HG02938 (cell line): Measurements from ENCODE around the gene CFAP100.

ENCODE experiments used
- ATAC-seq: cut with Tn5 transposase; IDR thresholded peaks from one replicate; pipeline ENCODE4 v1.9.1; 2021; ENCODE audit warnings: mild to moderate bottlenecking, moderate library complexity; ENCODE audit not compliant: unreplicated experiment

Gene CFAP100

DNA sequence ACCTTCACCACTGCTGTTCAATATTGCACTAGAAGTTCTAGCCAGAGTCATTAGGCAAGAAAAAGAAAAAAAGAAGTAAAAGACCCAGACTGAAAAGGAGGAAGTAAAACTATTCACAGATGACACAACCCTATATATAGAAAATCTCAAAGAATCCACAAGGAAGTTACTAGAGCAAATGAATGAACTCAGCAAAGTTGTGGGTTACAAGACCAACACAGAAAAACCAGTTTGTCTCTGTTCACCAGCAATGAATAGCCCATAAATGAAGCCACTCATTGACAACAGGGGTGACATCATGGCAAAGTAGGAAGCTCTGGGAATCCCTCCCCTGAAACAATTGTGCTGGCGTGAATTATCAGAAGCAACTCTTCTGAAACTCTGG lies 4.6 kb downstream of the CFAP100 start:
- no peak for ATAC-seq

DNA sequence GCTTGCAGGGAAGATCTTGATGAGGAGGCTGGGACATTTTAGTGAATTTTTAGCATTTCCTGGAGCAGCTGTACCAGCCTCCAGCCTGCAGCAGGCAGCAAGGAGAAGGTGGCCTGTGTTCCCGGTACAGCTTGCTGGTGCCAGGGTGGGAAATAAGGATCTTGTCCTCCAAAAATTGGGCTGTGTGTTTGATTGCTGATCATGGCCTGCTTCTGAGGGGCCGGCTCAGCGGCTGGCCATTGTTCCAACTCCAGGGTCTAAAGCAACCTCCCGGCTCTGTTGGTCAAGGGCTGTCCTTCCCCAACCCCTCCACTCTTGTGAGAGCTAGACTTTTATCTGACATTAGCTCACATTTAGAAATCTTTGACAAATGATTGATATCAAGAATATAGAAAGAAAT lies 5.0 kb downstream of the CFAP100 start:
- ATAC-seq, result no peak

- no peak for ATAC-seq
These were observed 7.0 kb downstream of the CFAP100 start for GRCh38 chr3:126401611-126402160.

DNA sequence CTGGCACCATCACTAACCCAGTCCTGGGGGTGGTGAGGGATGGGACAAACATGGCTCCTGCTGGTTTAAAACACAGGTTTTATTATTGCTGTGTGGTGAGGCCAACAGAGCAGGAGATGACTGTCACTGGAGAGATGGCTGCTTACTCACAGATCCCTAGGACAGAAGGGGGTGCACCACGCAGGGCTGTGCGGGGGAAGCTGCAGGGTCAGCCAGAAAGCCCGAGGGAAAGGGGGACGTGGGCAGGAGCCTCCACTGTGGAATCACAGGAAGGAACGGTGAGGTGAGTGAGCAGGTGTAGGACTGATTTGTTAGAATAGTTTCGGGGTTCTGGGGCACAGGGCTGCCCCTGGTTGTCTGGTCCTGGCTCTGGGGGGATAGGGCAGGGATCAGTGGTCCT lies 7.5 kb downstream of the CFAP100 start:
- ATAC-seq, result no peak

- no peak for ATAC-seq
These were observed 8.1 kb downstream of the CFAP100 start for GRCh38 chr3:126402666-126403302.

GRCh38 chr3:126406389-126407296 lies 11.9 kb downstream of the CFAP100 start:
- no peak for ATAC-seq

GRCh38 chr3:126407412-126408044 lies 12.8 kb downstream of the CFAP100 start:
- ATAC-seq, result no peak

DNA sequence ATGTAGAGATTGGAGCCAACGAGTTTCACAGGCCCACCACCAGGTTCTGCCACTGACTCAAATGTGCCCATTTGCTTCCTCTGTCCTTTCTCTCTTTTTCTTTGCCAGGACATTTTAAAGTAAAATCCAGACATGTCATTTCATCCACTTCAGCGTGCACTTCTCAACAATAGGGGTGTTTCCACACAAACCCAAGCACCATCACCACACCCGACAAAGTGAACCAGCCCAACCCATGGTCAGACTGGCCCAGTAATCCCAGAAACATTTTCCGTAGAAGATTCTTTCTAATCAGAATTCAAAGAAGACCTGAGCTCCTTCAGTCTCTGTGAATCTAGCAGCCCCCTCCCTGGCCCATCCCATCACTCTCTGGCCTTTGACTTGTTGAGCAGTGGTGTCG lies 13.4 kb downstream of the CFAP100 start:
- no peak for ATAC-seq

DNA sequence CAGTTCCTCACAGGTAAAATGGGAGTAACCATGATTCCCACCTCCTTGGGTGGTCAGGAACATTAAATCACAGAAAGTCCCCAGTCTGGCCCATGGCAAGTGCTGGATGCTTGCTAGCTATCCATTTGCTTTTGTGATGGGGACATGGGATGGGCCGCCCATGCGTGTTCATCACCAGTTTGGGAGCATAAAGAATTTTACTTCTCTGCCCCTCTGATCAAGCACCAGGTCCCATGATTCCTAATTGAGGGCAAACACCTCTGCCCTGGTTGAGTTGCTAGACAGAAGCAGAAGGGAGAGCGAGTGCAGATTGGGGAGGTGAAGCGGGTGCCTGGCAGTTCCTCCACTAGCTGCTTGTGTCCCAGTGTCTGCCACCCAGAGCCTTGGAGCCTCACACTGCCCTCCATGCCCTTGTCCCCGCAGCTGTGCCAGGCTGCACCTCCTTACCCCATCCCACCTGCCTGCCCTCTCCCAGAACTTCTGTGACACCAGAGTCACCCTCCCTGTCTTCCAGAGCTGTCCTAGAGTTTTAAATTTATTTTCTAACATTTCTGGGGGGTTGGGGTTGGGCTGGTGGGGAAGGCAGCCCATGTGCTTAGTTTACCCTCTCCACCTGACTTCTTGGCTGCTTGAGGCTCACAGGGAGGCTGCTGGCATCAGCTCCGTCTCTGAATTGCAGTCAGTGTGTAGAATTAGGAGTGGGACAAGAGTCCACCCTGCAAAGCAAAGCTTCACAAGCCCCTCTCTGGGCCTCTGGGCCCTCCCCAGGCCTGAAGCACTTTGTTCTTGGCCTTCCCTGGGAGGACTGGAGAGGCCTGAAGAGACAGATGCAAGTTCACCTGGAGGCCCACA lies 18.4 kb downstream of the CFAP100 start:
- ATAC-seq, result no peak

- ATAC-seq, result no peak
These were observed 19.0 kb downstream of the CFAP100 start for GRCh38 chr3:126413693-126414080.

DNA sequence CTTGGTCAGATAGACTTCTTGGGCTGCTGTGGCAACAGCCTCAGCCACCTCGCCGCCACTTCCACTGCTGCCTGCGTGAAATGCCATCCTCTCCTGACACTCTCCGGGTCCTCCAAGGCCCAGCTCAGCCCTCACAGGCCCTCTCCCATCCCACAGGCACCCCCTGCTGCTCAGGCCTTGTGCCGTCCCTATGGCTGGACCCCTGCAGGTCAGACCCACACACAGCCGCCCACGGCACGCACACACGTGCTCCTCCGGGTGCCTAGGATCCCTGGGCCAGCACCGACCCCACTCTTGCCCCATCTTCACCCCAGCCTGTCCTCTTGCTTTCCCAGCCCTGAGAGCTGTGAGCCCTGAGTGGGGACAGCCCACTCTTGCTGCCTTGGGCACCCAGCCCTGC lies 19.7 kb downstream of the CFAP100 start:
- no peak for ATAC-seq

DNA sequence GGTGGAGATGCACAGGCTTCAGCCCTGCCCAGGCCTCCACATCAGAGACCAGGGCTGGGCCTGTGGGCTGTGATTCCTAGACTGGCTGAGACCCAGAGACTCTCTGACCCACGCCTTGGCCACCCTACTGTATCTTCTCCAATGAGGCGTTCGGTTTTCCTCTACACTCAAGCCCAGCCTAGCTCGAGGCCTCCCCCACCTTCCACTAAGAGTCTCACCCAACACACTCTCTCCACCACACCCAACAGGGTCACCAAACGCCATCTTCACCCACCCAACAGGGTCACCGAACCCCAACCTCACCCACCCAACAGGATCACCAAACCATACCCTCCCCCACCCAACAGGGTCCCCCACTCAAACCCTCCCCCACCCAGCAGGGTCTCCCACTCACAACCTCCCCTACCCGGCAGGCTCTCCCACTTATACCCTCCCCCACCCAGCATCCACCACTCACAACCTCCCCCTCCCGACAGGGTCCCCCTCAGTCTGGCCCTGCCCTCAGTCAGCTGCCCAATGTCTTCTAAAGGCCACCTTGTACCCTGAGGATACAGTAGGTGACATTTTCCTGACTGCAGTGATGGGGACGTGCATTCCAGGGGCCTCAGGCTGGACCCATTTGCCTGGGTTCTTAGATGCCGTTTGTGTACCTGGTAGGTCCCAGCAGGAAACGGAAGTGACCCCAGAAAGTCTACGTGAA lies 20.4 kb downstream of the CFAP100 start:
- no peak for ATAC-seq

DNA sequence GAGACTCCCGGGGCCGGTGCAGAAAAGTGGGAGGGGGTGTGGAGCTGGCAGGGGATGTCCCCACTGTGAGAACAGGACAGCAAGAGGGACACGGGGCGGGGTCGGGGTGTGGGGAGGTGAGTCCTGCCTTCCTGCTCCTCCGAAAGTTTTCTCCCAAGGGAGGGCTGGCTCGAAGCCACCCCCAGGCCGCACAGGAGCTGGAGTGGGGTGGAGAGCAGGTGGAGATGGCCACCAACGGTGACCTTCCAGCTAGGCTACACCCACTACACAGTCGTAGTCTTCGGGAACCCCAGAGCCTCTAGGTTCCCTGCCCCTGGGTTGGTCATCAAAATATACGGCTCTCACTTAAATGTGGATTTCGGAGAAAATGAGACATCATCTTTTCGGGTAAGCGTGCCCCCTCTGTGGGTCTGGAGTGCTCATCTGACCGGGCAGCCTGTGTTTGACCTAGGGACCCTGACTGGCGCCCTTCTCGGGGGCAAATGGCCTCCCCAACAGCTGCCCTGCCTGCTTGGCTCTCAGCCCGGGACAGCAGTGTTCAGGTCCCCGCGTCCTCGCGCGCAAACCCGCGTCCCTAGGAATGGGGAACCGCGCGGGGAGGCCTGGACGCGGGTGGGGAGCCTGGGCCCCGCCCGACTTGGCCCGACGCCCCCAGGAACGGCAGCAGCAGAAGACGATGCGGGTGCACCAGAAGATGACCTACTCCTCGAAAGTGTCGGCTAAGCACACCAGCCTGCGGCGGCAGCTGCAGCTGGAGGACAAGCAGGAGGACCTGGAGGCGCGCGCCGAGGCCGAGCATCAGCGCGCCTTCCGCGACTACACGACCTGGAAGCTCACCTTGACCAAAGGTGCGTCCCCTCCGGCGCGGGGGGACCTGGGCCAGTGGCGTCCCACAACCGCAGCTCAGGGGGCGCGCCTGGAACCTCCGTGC lies 21.2 kb downstream of the CFAP100 start:
- no peak for ATAC-seq

DNA sequence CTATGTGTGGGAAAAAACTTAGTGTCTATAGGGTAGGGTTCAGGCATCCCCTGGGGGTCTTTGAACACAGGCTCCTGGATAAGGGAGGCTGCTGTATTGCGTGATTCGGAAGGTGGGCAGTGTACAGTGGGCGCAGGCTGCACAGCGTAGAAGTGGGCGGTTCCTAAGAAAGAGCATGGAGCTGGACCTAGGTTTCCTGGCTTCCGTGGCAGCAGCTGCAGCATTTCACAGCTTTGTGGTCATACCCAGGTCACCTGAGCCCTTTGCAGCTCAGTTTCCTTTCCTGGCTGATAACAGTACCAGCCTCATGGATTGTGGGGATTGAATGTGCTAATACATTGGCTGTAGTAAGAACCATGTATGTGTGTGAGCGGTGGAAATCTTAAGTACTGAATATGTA lies 22.2 kb downstream of the CFAP100 start:
- no peak for ATAC-seq

GRCh38 chr3:126417515-126417914 lies 22.8 kb downstream of the CFAP100 start:
- no peak for ATAC-seq

DNA sequence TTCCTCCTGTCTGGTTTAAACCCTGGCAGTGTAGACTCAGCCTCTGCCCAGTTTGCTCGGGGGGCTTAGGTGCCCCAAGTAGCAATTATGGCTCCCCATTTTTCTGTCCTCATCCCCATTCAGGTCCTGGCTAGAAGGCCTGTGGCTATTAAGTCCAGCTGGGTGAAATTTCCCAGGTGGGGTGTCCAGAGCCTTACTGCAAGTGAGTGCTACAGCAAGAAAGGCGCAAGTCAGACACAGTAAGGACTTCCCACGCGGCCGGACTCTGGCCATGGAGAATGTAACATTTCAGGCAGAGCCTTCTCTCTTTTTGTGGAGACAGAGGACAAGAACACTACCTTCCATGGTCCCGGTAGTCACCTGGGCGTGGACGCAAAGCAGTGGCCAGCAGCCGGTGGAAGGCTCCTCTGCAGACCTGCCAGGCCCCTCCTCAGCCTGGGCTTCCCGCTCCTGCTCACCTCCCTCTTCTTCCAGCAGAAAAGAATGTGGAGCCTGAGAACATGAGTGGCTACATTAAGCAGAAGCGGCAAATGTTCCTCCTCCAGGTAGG lies 23.3 kb downstream of the CFAP100 start:
- ATAC-seq, result no peak

- ATAC-seq, result no peak
These were observed 24.0 kb downstream of the CFAP100 start for GRCh38 chr3:126418661-126419131.

DNA sequence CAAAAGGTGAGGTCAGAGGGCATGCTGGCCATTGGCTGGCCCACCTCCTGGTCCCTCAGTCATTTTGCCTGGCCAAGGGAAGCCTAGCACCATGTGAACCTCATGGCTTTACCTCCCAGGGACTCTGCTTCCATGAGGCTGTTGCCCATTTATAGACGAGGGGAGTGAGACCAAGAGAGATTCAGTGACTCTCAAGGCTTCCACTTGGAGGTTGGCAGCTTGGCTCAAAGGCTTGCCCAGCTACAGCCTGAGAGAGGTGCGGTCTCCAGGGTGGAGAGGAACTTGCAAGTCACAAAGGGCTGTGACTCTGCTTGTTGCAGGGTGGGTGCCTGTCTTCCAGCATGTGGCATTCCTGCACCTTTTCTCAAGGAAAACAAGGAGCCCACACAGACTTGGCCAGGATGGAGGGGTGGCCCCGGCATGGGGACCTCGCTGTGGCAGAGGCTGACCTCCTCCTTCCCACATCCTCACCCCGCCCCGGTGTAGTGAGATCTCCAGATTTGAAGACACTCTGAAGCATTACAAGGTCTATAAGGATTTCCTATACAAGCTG lies 24.5 kb downstream of the CFAP100 start:
- no peak for ATAC-seq
